Measurements from ENCODE around the gene NTN1. TPM values are rescaled to one million over a fixed set of nuclear protein-coding genes. Genes with fewer than 3 reads are reported as not detected.

The NTN1 gene
- total RNA-seq, 2 experiments from 2014 or later: 1.2 to 1.3 TPM

DNA sequence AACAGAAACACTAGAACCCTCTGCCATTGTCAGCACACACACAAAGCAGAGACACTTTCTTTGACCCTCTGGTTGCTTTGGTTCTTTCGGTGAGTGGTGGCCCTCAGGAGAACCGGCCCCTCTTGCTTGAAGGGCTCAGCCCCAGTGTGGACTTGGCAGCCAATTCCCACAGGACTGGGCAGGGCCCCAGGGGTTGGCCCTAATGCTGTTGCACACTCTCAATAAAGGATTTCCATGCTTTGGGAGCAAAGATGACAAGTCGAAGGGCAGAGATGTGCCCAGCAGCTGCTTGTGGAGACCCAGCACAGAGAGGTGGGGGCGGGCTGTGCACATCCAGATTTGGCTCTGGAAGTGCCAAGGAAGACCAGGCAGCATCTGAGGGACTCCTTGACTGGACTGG lies 149.0 kb downstream of the NTN1 start:
- intact Hi-C loops (cut with micrococcal nuclease): no loop called here
- no peaks in the 10 kb centered on the region for H3K36me3 Mint-ChIP-seq (ENCODE audit: low read depth)
- POLR2A ChIA-PET: no interaction called here
- H3K27me3 Mint-ChIP-seq: no peaks in the 10 kb centered on the region
- H3K4me1 Mint-ChIP-seq (ENCODE audit: low read depth): no peaks in the 10 kb centered on the region
- no peak for DNase-seq
- no peak overlapping the region for H3K27ac Mint-ChIP-seq
- CTCF ChIA-PET: no interaction called here
- H3K4me3 Mint-ChIP-seq: no peak overlapping the region
- no peaks in the 10 kb centered on the region for H3K9me3 Mint-ChIP-seq
- TF ChIP-seq, protein P1, sequence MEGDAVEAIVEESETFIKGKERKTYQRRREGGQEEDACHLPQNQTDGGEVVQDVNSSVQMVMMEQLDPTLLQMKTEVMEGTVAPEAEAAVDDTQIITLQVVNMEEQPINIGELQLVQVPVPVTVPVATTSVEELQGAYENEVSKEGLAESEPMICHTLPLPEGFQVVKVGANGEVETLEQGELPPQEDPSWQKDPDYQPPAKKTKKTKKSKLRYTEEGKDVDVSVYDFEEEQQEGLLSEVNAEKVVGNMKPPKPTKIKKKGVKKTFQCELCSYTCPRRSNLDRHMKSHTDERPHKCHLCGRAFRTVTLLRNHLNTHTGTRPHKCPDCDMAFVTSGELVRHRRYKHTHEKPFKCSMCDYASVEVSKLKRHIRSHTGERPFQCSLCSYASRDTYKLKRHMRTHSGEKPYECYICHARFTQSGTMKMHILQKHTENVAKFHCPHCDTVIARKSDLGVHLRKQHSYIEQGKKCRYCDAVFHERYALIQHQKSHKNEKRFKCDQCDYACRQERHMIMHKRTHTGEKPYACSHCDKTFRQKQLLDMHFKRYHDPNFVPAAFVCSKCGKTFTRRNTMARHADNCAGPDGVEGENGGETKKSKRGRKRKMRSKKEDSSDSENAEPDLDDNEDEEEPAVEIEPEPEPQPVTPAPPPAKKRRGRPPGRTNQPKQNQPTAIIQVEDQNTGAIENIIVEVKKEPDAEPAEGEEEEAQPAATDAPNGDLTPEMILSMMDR (IDR thresholded peaks at IDR 0.05): no peak
- ATAC-seq: no peak

DNA sequence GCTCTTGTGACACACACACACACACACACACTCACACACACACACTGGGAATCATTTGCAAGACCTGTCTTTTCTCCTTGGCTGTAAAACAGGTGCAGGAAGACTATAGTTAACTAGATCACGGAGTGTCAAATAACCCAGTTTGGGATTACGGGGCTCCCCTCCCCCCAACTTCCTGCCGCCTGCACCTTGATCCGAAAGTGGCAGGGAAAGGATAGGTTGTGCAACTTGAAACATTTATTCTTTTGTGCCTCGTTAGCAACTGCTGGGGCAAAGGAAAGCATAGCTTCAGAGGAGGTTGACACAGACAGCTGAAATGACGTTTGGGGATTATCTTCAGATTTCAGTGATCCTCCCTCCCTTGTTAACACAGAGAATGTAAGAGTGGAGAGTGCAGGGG lies 149.5 kb downstream of the NTN1 start:
- no peaks in the 10 kb centered on the region for H3K27me3 Mint-ChIP-seq
- CTCF ChIA-PET: interaction anchor here (0.6 kb wide), 1 partner anchor 13 kb away, joined by 3 read pairs; no protein-coding TSS in a partner anchor
- DNase-seq (no peak), ATAC-seq (no peak)
- no peak overlapping the region for H3K4me3 Mint-ChIP-seq
- no peak overlapping the region for H3K27ac Mint-ChIP-seq
- POLR2A ChIA-PET: no interaction called here
- TF ChIP-seq, protein P1 (IDR thresholded peaks at IDR 0.05): no peak
- intact Hi-C loops (cut with micrococcal nuclease): no loop called here
- H3K36me3 Mint-ChIP-seq (ENCODE audit: low read depth): no peaks in the 10 kb centered on the region
- H3K4me1 Mint-ChIP-seq (ENCODE audit: low read depth): no peaks in the 10 kb centered on the region
- H3K9me3 Mint-ChIP-seq: no peaks in the 10 kb centered on the region

DNA sequence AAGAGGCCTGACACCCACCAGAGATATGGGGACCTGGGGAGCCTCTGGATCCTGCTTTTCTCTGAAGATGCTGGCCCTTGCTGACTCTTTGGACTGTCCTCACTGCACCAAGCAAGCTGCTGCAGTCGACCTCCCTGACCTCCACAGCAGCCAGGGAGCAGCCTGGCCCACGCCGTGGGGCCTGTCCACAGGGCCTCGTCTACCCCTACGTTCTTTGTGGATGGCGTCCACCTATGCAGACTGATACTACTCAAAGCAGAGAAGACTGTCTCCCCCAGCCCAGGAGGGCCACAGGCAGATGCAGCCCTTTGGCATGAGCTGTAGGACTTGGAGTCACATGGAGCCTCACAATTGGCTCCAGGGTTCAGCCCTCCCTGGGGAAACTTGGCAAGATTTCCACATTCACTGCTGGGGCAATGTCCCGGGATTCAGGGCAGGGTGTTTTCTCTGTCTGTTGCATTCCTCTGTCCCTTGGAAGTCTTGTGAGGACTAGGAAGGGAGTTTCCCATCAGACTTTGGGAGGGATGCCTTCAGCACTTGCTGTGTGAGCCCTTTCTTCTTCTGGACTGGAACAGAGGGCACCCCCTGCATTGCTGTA lies 152.2 kb downstream of the NTN1 start:
- no peak overlapping the region for H3K27ac Mint-ChIP-seq
- H3K36me3 Mint-ChIP-seq (ENCODE audit: low read depth): no peaks in the 10 kb centered on the region
- H3K4me1 Mint-ChIP-seq (ENCODE audit: low read depth): no peaks in the 10 kb centered on the region
- intact Hi-C loops (cut with micrococcal nuclease): no loop called here
- H3K27me3 Mint-ChIP-seq: no peaks in the 10 kb centered on the region
- ATAC-seq (no peak), DNase-seq (no peak)
- H3K9me3 Mint-ChIP-seq: no peaks in the 10 kb centered on the region
- ChIA-PET POLR2A (no interaction called here), CTCF (no interaction called here)
- TF ChIP-seq, protein P1 (IDR thresholded peaks at IDR 0.05): no peak
- H3K4me3 Mint-ChIP-seq: no peak overlapping the region

DNA sequence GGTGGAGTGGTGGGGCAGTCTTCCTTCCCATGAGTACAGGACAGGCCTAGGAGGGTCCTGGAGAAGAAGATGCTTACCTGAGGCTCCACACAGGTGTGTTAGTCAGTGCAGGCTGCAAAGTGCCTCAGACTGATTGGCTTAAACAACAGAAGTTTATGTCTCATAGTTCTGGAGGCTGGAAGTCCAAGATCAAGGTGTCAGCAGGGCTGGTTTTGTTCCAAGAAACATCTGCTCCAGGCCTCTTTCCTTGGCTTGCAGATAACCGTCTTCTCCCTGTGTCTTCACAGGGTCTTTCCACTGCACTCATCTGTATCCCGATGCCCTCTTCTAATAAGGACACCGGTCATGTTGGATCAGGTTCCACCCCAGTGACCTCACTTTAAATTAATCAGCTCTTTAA lies 153.0 kb downstream of the NTN1 start:
- intact Hi-C loops (cut with micrococcal nuclease): no loop called here
- no peak overlapping the region for H3K4me3 Mint-ChIP-seq
- no peaks in the 10 kb centered on the region for H3K9me3 Mint-ChIP-seq
- POLR2A ChIA-PET: no interaction called here
- no peak for ATAC-seq
- TF ChIP-seq, protein P1 (IDR thresholded peaks at IDR 0.05): no peak
- DNase-seq: no peak
- no peak overlapping the region for H3K27ac Mint-ChIP-seq
- H3K4me1 Mint-ChIP-seq (ENCODE audit: low read depth): no peaks in the 10 kb centered on the region
- CTCF ChIA-PET: no interaction called here
- H3K36me3 Mint-ChIP-seq (ENCODE audit: low read depth): no peaks in the 10 kb centered on the region
- no peaks in the 10 kb centered on the region for H3K27me3 Mint-ChIP-seq

DNA sequence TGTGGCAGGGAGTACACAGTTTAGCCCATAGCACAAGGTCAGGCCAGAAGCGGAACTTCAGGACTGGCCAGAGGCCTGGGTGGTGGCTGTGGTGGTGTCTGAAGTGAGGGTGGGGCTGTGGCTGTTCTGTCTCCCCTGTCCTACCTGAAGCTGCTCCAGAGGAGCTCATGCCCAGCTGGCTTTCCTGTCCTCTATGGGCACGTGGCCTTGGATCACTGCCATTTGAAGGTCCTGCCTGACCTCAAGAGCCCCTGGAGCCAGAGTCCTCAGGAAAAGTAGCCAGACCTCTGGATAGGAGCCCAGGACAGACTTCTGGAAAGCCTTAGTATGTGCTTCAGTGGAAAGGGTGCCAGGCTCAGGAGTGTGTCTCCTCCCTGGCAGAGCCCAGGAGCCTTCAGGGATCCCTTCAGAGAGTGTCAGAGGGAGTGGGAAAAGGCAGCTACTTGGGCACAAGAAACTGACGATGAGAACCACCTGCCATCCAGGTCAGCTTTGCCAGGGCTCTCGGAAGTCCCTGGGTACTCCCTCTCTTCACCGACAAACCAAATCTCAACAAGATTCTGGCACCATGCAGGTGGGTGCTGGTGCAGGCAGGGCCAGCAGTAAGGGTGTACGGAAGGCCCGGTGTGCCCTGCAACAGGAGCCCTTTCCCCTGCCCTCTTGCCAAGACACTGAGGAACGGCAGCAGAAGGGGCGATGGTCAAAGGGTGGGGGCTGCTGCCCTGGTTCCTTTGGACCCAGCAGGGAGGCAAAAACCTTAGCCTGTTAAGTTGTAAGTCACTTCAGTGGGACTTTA lies 153.7 kb downstream of the NTN1 start:
- intact Hi-C loops (cut with micrococcal nuclease): no loop called here

More for the DNA sequence above, 153.7 kb downstream of the NTN1 start:
- no peaks in the 10 kb centered on the region for H3K4me1 Mint-ChIP-seq (ENCODE audit: low read depth)
- H3K4me3 Mint-ChIP-seq: no peak overlapping the region
- no peaks in the 10 kb centered on the region for H3K9me3 Mint-ChIP-seq
- TF ChIP-seq, protein P1 (IDR thresholded peaks at IDR 0.05): no peak
- no peaks in the 10 kb centered on the region for H3K36me3 Mint-ChIP-seq (ENCODE audit: low read depth)
- ATAC-seq (no peak), DNase-seq (no peak)
- CTCF ChIA-PET: no interaction called here
- POLR2A ChIA-PET: no interaction called here
- no peaks in the 10 kb centered on the region for H3K27me3 Mint-ChIP-seq
- H3K27ac Mint-ChIP-seq: no peak overlapping the region

All from activated CD8-positive, alpha-beta T cell treated with anti-CD3 and anti-CD28 coated beads for 36 hours (primary cell).